ENCODE measurements around the gene ADGRA3. TPM values are rescaled to one million over a fixed set of nuclear protein-coding genes. Genes with fewer than 3 reads are reported as not detected.

Gene ADGRA3
- total RNA-seq, 1 experiment from 2014 or later, result 35.0 TPM

DNA sequence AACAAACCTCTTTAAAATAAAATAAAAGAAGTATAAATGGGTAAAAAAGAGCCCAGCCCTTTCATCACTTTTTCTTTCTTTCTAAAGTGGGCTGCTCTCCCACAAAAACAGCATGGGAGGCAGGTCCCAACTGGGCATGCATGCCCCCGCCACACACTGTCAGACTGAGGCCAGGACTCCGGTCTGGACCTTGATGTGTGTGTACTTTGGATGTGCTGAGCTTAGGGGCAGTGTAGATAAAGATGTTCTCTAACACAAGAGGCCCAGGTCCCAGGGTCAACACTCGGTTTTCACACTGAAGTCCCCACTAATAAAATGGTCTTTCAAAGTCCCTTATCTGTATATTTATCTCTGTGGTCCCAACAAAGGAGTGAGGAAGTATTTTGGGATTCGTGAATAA is 44.4 kb downstream of the ADGRA3 start:
- H3K4me1 Mint-ChIP-seq (ENCODE audit: low read depth, unreplicated experiment), result peaks cover 34% of the 10 kb centered on the region
- no peak for TF ChIP-seq CTCF (IDR thresholded peaks at IDR 0.05; ENCODE audit: insufficient read depth in 1 of 2, low read depth in 1 of 2, low read length in 1 of 2, severe bottlenecking in 1 of 2, unreplicated experiment in 1 of 2)
- H3K9me3 Mint-ChIP-seq (ENCODE audit: unreplicated experiment), result no peaks in the 10 kb centered on the region
- H3K9me3 ChIP-seq, result no peaks in the 10 kb centered on the region
- H3K4me3 ChIP-seq (ENCODE audit: low read depth, low read length), result no peak overlapping the region
- H3K36me3 ChIP-seq (ENCODE audit: control insufficient read depth, insufficient read depth, low read length), result no peaks in the 10 kb centered on the region; the same call in none of the 2 replicates
- no peaks in the 10 kb centered on the region for H3K27me3 Mint-ChIP-seq (ENCODE audit: insufficient read depth, unreplicated experiment)
- H3K27ac Mint-ChIP-seq (ENCODE audit: unreplicated experiment), result peak overlapping the region; percentile 42
- intact Hi-C loops (cut with micrococcal nuclease; ENCODE audit: unreplicated experiment), result loop anchor here (1.0 kb wide), 1 partner anchor 11 kb away; no protein-coding TSS in a partner anchor
- no peak overlapping the region for H3K4me3 Mint-ChIP-seq (ENCODE audit: unreplicated experiment)
- no peaks in the 10 kb centered on the region for H3K27me3 ChIP-seq (replicated peaks; ENCODE audit: control insufficient read depth, insufficient read depth, low read length)
- CTCF ChIA-PET, result no interaction called here
- DNase-seq, result peak; percentile 10 to 33
- no TSS peak for BruUV-seq (replicated peaks)
- peaks cover 20% of the 10 kb centered on the region for H3K36me3 Mint-ChIP-seq (ENCODE audit: insufficient read depth, unreplicated experiment)
- peaks cover 43% of the 10 kb centered on the region for H3K4me1 ChIP-seq
- POLR2A ChIA-PET, result no interaction called here

GRCh38 chr4:22466581-22466980 is 49.3 kb downstream of the ADGRA3 start:
- intact Hi-C loops (cut with micrococcal nuclease; ENCODE audit: unreplicated experiment), result no loop called here
- no peak overlapping the region for H3K4me3 ChIP-seq (ENCODE audit: low read depth, low read length)
- H3K27ac Mint-ChIP-seq (ENCODE audit: unreplicated experiment), result no peak overlapping the region
- H3K9me3 Mint-ChIP-seq (ENCODE audit: unreplicated experiment), result no peaks in the 10 kb centered on the region
- no peak for TF ChIP-seq CTCF (IDR thresholded peaks at IDR 0.05; ENCODE audit: insufficient read depth in 1 of 2, low read depth in 1 of 2, low read length in 1 of 2, severe bottlenecking in 1 of 2, unreplicated experiment in 1 of 2)
- no TSS peak for BruUV-seq (replicated peaks)
- no peak for DNase-seq
- ChIA-PET CTCF (no interaction called here), POLR2A (no interaction called here)
- no peaks in the 10 kb centered on the region for H3K27me3 Mint-ChIP-seq (ENCODE audit: insufficient read depth, unreplicated experiment)
- H3K4me1 Mint-ChIP-seq (ENCODE audit: low read depth, unreplicated experiment), result peaks cover 32% of the 10 kb centered on the region
- peaks cover 1% of the 10 kb centered on the region for H3K36me3 ChIP-seq (ENCODE audit: control insufficient read depth, insufficient read depth, low read length)
- H3K9me3 ChIP-seq, result no peaks in the 10 kb centered on the region
- peaks cover 16% of the 10 kb centered on the region for H3K4me1 ChIP-seq
- H3K27me3 ChIP-seq (replicated peaks; ENCODE audit: control insufficient read depth, insufficient read depth, low read length), result no peaks in the 10 kb centered on the region
- no peak overlapping the region for H3K4me3 Mint-ChIP-seq (ENCODE audit: unreplicated experiment)
- H3K36me3 Mint-ChIP-seq (ENCODE audit: insufficient read depth, unreplicated experiment), result peaks cover 11% of the 10 kb centered on the region

DNA sequence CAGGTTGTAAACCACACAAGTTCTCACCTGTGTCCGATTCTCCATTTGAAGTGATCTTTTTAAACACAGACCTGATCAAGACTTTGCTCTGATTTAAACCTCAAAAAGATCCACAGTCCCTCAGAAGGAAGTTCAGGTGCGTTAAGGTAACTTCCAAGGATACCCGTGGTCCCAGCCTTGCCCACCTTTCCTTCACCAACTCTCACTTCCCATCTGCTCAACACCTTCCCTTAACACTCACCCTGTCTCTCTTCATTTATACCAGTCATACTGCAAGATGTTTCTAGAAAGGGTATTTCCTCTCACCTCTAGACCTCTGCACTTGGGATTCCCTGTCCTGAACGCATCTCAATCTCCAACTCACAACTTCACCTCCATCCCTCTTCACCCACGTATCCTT is 49.9 kb downstream of the ADGRA3 start:
- intact Hi-C loops (cut with micrococcal nuclease; ENCODE audit: unreplicated experiment), result no loop called here
- Mint-ChIP-seq H3K27ac (ENCODE audit: unreplicated experiment) (no peak overlapping the region), H3K9me3 (ENCODE audit: unreplicated experiment) (no peaks in the 10 kb centered on the region), H3K27me3 (ENCODE audit: insufficient read depth, unreplicated experiment) (no peaks in the 10 kb centered on the region), H3K4me3 (ENCODE audit: unreplicated experiment) (no peak overlapping the region), H3K36me3 (ENCODE audit: insufficient read depth, unreplicated experiment) (peaks cover 11% of the 10 kb centered on the region), H3K4me1 (ENCODE audit: low read depth, unreplicated experiment) (peaks cover 32% of the 10 kb centered on the region)
- no peak for TF ChIP-seq CTCF (IDR thresholded peaks at IDR 0.05; ENCODE audit: insufficient read depth in 1 of 2, low read depth in 1 of 2, low read length in 1 of 2, severe bottlenecking in 1 of 2, unreplicated experiment in 1 of 2)
- Histone ChIP-seq H3K4me1 (peaks cover 16% of the 10 kb centered on the region), H3K27me3 (replicated peaks; ENCODE audit: control insufficient read depth, insufficient read depth, low read length) (no peaks in the 10 kb centered on the region), H3K36me3 (ENCODE audit: control insufficient read depth, insufficient read depth, low read length) (peaks cover 1% of the 10 kb centered on the region), H3K4me3 (ENCODE audit: low read depth, low read length) (no peak overlapping the region), H3K9me3 (no peaks in the 10 kb centered on the region)
- ChIA-PET CTCF (no interaction called here), POLR2A (no interaction called here)
- no TSS peak for BruUV-seq (replicated peaks)
- no peak for DNase-seq

Measured in Caco-2 (cell line).